Ectodermal cell (in vitro differentiated cells): Measurements from ENCODE around the gene HDGFL2.

Source experiments
- H3K27ac ChIP-seq: 2 replicates; pipeline ENCODE4 v1.7.0; 2013; ENCODE audit warnings: mild to moderate bottlenecking, low read depth, low read length; ENCODE audit not compliant: insufficient read depth, poor library complexity, severe bottlenecking
- H3K27me3 ChIP-seq: 2 replicates; pipeline ENCODE4 v1.7.0; 2013; ENCODE audit warnings: mild to moderate bottlenecking, low read length; ENCODE audit not compliant: insufficient read depth, control insufficient read depth, poor library complexity, severe bottlenecking
- H3K36me3 ChIP-seq: one replicate; pipeline ENCODE4 v1.7.0; 2013; ENCODE audit warnings: low read length; ENCODE audit not compliant: control insufficient read depth, insufficient read depth
- H3K4me1 ChIP-seq: one replicate; pipeline ENCODE4 v1.7.0; 2013; ENCODE audit warnings: low read length; ENCODE audit not compliant: control insufficient read depth, insufficient read depth
- H3K4me3 ChIP-seq: 2 replicates; pipeline ENCODE4 v1.7.0; 2013; ENCODE audit warnings: low read depth, low read length, control low read depth; ENCODE audit not compliant: insufficient read depth
- H3K9me3 ChIP-seq: 2 replicates; pipeline ENCODE4 v1.7.0; 2013; ENCODE audit warnings: mild to moderate bottlenecking, low read length, moderate library complexity; ENCODE audit not compliant: control insufficient read depth
- WGBS, 2 experiments: methylation state at CpG; one replicate each; pipeline ENCODE4 v1.1.7; 2013; ENCODE audit warnings: missing lambda C conversion rate in 2 of 2; 5-methylcytosine and 5-hydroxymethylcytosine counted together

The HDGFL2 gene

GRCh38 chr19:4444765-4445741 is 27.0 kb upstream of the HDGFL2 start:
- no peaks in the 10 kb centered on the region for H3K9me3 ChIP-seq
- no peak overlapping the region for H3K4me3 ChIP-seq
- peaks cover 30% of the 10 kb centered on the region for H3K36me3 ChIP-seq
- no peak overlapping the region for H3K27ac ChIP-seq
- H3K4me1 ChIP-seq = no peaks in the 10 kb centered on the region
- H3K27me3 ChIP-seq = no peaks in the 10 kb centered on the region
- WGBS, 2 experiments = 93% methylated on average over 36 of the region's 36 CpGs

GRCh38 chr19:4445963-4446703 is 26.0 kb upstream of the HDGFL2 start:
- Histone ChIP-seq H3K36me3 (peaks cover 30% of the 10 kb centered on the region), H3K4me3 (no peak overlapping the region)
- 95% methylated on average over 58 of the region's 58 CpGs for WGBS, 2 experiments

GRCh38 chr19:4446704-4447200 is 25.3 kb upstream of the HDGFL2 start:
- Histone ChIP-seq H3K9me3 (no peaks in the 10 kb centered on the region), H3K4me3 (no peak overlapping the region), H3K4me1 (no peaks in the 10 kb centered on the region), H3K27me3 (no peaks in the 10 kb centered on the region), H3K27ac (no peak overlapping the region), H3K36me3 (peaks cover 30% of the 10 kb centered on the region)
- WGBS, 2 experiments = 93 to 94% methylated on average over 15 of the region's 15 CpGs

More at GRCh38 chr19:4445963-4446703, 26.0 kb upstream of the HDGFL2 start:
- H3K27me3 ChIP-seq = no peaks in the 10 kb centered on the region
- no peak overlapping the region for H3K27ac ChIP-seq
- H3K9me3 ChIP-seq = no peaks in the 10 kb centered on the region
- H3K4me1 ChIP-seq = no peaks in the 10 kb centered on the region

GRCh38 chr19:4447327-4448146 is 24.6 kb upstream of the HDGFL2 start:
- H3K9me3 ChIP-seq = no peaks in the 10 kb centered on the region
- whole genome bisulfite sequencing, 2 experiments = 95% methylated on average over 28 of the region's 28 CpGs
- H3K36me3 ChIP-seq = peaks cover 30% of the 10 kb centered on the region
- H3K4me3 ChIP-seq = no peak overlapping the region
- H3K4me1 ChIP-seq = no peaks in the 10 kb centered on the region
- H3K27ac ChIP-seq = peak overlapping the region; percentile 26
- no peaks in the 10 kb centered on the region for H3K27me3 ChIP-seq

GRCh38 chr19:4448147-4448985 is 23.7 kb upstream of the HDGFL2 start:
- Histone ChIP-seq H3K4me1 (no peaks in the 10 kb centered on the region), H3K36me3 (peaks cover 28% of the 10 kb centered on the region), H3K27ac (no peak overlapping the region), H3K4me3 (no peak overlapping the region), H3K9me3 (no peaks in the 10 kb centered on the region), H3K27me3 (no peaks in the 10 kb centered on the region)
- 94% methylated on average over 30 of the region's 30 CpGs for whole genome bisulfite sequencing, 2 experiments

- Histone ChIP-seq H3K4me3 (no peak overlapping the region), H3K27ac (no peak overlapping the region), H3K36me3 (peaks cover 24% of the 10 kb centered on the region), H3K27me3 (no peaks in the 10 kb centered on the region), H3K9me3 (no peaks in the 10 kb centered on the region), H3K4me1 (no peaks in the 10 kb centered on the region)
- 93 to 94% methylated on average over 24 of the region's 24 CpGs for WGBS, 2 experiments
Observed at GRCh38 chr19:4449022-4449638, 23.0 kb upstream of the HDGFL2 start.

GRCh38 chr19:4449639-4450028 is 22.5 kb upstream of the HDGFL2 start:
- WGBS, 2 experiments = 91 to 92% methylated on average over 9 of the region's 9 CpGs

GRCh38 chr19:4452230-4452990 is 19.7 kb upstream of the HDGFL2 start:
- no peak overlapping the region for H3K4me3 ChIP-seq
- no peak overlapping the region for H3K27ac ChIP-seq
- H3K27me3 ChIP-seq = no peaks in the 10 kb centered on the region
- peaks cover 16% of the 10 kb centered on the region for H3K36me3 ChIP-seq
- no peaks in the 10 kb centered on the region for H3K9me3 ChIP-seq
- WGBS, 2 experiments = 93 to 94% methylated on average over 24 of the region's 24 CpGs
- H3K4me1 ChIP-seq = peaks cover 10% of the 10 kb centered on the region

More at GRCh38 chr19:4449639-4450028, 22.5 kb upstream of the HDGFL2 start:
- Histone ChIP-seq H3K36me3 (peaks cover 24% of the 10 kb centered on the region), H3K27ac (no peak overlapping the region), H3K9me3 (no peaks in the 10 kb centered on the region), H3K27me3 (no peaks in the 10 kb centered on the region), H3K4me3 (no peak overlapping the region), H3K4me1 (no peaks in the 10 kb centered on the region)
